ENCODE results near the gene NAV3. TPM values are rescaled to one million over a fixed set of nuclear protein-coding genes. Genes with fewer than 3 reads are reported as not detected.

NAV3 gene
- polyA plus RNA-seq, 1 donor from 2014 or later = 36.9 TPM

- Histone ChIP-seq H3K4me3 (ENCODE audit: low read length) (no peak overlapping the region), H3K9me2 (ENCODE audit: insufficient read depth, low read length) (no peaks in the 10 kb centered on the region), H3K79me2 (replicated peaks; ENCODE audit: insufficient read depth, low read length) (no peaks in the 10 kb centered on the region), H3K4me2 (ENCODE audit: low read length) (no peak overlapping the region), H4K20me1 (ENCODE audit: insufficient read depth) (no peaks in the 10 kb centered on the region), H3F3A (ENCODE audit: insufficient read depth, low read length, poor library complexity, severe bottlenecking) (no peaks in the 10 kb centered on the region), H3K9me3 (ENCODE audit: low read length) (no peaks in the 10 kb centered on the region), H3K36me3 (ENCODE audit: insufficient read depth, low read length) (no peaks in the 10 kb centered on the region), H3K27me3 (ENCODE audit: insufficient read depth, low read depth, low read length) (no peaks in the 10 kb centered on the region), H2AFZ (ENCODE audit: low read depth, low read length) (no peak overlapping the region), H3K27ac (ENCODE audit: low read length) (no peak overlapping the region), H3K9ac (ENCODE audit: low read length) (no peak overlapping the region)
- TF ChIP-seq MXI1 (conservative IDR thresholded peaks at IDR 0.05; ENCODE audit: poor library complexity, severe bottlenecking) (no peak), SMC3 (conservative IDR thresholded peaks at IDR 0.05; ENCODE audit: poor library complexity) (no peak), REST (IDR thresholded peaks at IDR 0.05; ENCODE audit: borderline replicate concordance) (no peak), TAF1 (IDR thresholded peaks at IDR 0.05; ENCODE audit: low read depth) (no peak), POLR2AphosphoS5 (IDR thresholded peaks at IDR 0.05) (no peak), RAD21 (conservative IDR thresholded peaks at IDR 0.05) (no peak), EZH2 (IDR thresholded peaks at IDR 0.05; ENCODE audit: borderline replicate concordance, insufficient read depth, low read length, poor library complexity, severe bottlenecking) (no peak), EP300 (conservative IDR thresholded peaks at IDR 0.05; ENCODE audit: poor library complexity, severe bottlenecking) (no peak)
- TF ChIP-seq, protein P1, sequence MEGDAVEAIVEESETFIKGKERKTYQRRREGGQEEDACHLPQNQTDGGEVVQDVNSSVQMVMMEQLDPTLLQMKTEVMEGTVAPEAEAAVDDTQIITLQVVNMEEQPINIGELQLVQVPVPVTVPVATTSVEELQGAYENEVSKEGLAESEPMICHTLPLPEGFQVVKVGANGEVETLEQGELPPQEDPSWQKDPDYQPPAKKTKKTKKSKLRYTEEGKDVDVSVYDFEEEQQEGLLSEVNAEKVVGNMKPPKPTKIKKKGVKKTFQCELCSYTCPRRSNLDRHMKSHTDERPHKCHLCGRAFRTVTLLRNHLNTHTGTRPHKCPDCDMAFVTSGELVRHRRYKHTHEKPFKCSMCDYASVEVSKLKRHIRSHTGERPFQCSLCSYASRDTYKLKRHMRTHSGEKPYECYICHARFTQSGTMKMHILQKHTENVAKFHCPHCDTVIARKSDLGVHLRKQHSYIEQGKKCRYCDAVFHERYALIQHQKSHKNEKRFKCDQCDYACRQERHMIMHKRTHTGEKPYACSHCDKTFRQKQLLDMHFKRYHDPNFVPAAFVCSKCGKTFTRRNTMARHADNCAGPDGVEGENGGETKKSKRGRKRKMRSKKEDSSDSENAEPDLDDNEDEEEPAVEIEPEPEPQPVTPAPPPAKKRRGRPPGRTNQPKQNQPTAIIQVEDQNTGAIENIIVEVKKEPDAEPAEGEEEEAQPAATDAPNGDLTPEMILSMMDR (IDR thresholded peaks at IDR 0.05; ENCODE audit: poor library complexity, severe bottlenecking) = no peak
Observed at GRCh38 chr12:78210894-78211302, 380.2 kb downstream of the NAV3 start.

DNA sequence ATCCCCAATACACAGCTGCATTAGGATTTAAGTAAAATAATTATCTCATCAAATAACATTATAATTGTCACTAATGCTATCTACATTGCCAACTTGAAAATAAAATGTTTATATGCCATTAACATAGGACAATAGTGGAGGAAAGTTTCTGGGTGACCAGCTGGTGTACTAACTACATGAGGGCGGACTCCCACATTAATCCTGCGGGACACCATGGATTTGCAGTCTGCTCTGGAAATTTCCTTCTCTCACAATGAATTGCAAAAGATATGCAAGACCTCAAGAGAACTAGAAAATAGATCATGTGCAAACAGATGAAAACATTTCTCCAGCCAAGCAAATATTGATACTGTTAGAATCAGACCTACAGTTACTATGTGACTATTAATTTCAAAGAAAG, 390.1 kb downstream of the NAV3 start:
- no peaks in the 10 kb centered on the region for H3K79me2 ChIP-seq (replicated peaks; ENCODE audit: insufficient read depth, low read length)
- H3K4me2 ChIP-seq (ENCODE audit: low read length) = no peak overlapping the region
- no peak overlapping the region for H3K9ac ChIP-seq (ENCODE audit: low read length)
- no peak overlapping the region for H3K27ac ChIP-seq (ENCODE audit: low read length)
- no peaks in the 10 kb centered on the region for H3K36me3 ChIP-seq (ENCODE audit: insufficient read depth, low read length)
- no peaks in the 10 kb centered on the region for H4K20me1 ChIP-seq (ENCODE audit: insufficient read depth)
- H3K4me3 ChIP-seq (ENCODE audit: low read length) = no peak overlapping the region
- H3K9me2 ChIP-seq (ENCODE audit: insufficient read depth, low read length) = no peaks in the 10 kb centered on the region
- no peak overlapping the region for H2AFZ ChIP-seq (ENCODE audit: low read depth, low read length)
- no peaks in the 10 kb centered on the region for H3K27me3 ChIP-seq (ENCODE audit: insufficient read depth, low read depth, low read length)
- no peaks in the 10 kb centered on the region for H3F3A ChIP-seq (ENCODE audit: insufficient read depth, low read length, poor library complexity, severe bottlenecking)
- TF ChIP-seq TAF1 (IDR thresholded peaks at IDR 0.05; ENCODE audit: low read depth) (no peak), RAD21 (conservative IDR thresholded peaks at IDR 0.05) (no peak), EZH2 (IDR thresholded peaks at IDR 0.05; ENCODE audit: borderline replicate concordance, insufficient read depth, low read length, poor library complexity, severe bottlenecking) (no peak), EP300 (conservative IDR thresholded peaks at IDR 0.05; ENCODE audit: poor library complexity, severe bottlenecking) (no peak), SMC3 (conservative IDR thresholded peaks at IDR 0.05; ENCODE audit: poor library complexity) (no peak), MXI1 (conservative IDR thresholded peaks at IDR 0.05; ENCODE audit: poor library complexity, severe bottlenecking) (no peak)
- TF ChIP-seq, protein P1 (IDR thresholded peaks at IDR 0.05; ENCODE audit: poor library complexity, severe bottlenecking) = no peak
- no peaks in the 10 kb centered on the region for H3K9me3 ChIP-seq (ENCODE audit: low read length)

Measured in neural cell (in vitro differentiated cells).